ENCODE measurements around the gene FAR2.
A peak's percentile ranks its signal among the peaks of the same experiment; 100 is the strongest.
"Not testable (repeated sequence)": the region's sequence is repeated elsewhere in the genome, so short reads cannot be mapped to it uniquely, and the experiment has no call there.

The FAR2 gene

DNA sequence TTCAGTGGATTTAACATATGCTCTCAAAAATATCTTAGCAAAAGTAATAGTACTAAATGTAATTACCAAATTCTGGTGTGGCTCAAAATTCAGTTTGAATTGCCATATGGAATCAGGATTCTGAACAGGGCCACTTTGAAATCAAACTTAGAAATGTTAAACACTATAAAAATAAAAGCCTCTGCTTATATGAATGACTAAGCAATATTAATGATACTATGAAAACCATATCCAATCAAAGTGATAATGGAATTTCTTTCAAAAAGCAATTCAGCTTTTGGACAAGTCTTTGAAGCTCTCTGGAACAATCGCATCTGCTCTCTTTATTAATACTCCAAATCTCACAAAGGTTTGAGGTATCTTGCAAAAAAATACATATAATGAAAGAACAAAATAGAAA, 180.3 kb downstream of the FAR2 start:
- DNase-seq (ENCODE audit: low read depth) = no peak

DNA sequence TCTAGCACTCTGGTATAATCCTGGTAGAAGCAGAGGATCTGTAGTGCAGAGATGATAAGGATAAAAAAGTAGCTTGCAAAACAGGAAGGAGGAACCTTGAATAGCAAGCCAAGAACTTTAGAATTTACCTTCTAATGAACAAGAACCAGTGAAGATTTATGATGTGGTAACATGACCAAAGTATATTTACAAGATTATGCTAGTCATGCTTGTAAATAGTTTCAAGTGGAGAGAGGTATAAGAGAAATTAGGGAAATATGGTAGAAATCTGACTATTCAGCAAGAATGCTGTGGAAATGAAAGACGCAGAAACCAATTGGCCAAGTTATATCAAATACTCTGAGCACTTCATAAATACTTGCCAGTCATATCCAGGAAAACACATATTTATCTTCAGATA, 184.1 kb downstream of the FAR2 start:
- DNase-seq (ENCODE audit: low read depth) = no peak

DNA sequence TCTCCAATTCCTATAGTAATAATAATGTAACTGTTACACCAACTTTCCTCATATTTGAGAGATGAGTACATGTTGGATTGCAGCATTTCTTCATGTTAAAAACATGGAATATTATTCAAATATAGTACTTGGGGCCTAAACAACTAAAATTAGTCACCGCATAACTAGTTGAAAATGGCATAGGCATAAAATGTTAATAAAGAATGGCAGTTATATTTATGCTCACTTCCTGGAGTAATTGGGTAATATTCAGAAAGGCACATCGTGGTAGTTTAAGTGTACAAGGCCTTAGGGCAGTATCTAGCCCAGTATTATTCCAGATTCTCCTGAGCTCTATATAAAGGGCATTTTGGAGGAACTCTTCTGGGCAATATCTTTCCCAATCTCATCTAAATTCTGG, 185.9 kb downstream of the FAR2 start:
- DNase-seq (ENCODE audit: low read depth) = no peak

DNA sequence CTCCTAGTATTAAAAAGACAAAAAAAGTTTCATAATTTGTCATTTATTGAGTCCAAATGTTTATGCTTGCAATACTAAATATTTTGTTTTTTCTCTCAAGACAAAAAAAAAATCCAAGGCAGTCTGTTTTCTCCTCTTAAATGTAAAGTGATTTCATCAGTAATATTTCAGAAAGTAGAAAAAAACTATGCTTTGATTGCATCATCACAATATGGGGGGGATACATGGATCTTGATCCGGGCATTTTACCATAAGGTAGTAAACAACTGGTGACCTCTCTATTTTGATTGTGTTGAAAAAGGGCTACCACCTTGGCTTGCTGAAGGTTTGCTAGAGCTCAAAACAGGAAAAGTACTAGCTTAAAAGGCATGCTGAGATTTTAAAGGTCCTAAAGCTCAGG, 188.2 kb downstream of the FAR2 start:
- DNase-seq (ENCODE audit: low read depth) = no peak

DNA sequence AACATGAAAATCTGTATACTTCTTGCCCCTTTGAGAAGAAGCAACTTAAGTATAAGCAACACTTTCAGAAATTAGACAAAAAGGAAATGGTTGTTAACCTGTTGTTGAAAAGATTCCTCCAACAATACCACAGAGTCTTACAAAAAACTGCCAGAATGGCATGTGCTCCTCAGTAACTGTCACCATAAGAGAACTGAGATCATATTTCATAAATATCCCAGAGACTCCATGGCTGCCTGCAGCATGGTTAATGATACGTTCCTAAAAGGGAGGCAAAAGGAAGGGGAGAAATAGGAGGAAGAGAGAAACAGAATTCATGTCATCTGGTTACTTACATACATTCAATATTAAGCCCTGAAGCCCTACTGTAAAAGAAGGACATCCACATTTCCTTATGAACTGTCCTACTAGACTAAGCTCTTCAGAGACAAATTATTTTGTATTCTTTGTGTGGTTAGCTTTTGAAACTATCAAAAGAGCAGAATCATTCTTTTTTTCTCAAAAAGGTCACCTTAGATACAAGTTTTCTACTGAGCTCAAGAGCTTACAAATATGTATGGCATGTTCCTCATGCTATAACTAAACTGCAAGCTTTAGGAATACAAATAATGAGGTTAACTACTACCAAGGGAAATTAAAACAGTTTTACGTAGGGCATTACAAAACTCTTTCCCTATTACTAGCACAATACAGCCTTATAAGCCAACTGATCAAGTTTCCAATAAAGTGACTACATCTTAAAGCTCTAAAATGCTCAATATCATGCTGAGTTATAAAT, 194.1 kb downstream of the FAR2 start:
- DNase-seq (ENCODE audit: low read depth) = no peak

DNA sequence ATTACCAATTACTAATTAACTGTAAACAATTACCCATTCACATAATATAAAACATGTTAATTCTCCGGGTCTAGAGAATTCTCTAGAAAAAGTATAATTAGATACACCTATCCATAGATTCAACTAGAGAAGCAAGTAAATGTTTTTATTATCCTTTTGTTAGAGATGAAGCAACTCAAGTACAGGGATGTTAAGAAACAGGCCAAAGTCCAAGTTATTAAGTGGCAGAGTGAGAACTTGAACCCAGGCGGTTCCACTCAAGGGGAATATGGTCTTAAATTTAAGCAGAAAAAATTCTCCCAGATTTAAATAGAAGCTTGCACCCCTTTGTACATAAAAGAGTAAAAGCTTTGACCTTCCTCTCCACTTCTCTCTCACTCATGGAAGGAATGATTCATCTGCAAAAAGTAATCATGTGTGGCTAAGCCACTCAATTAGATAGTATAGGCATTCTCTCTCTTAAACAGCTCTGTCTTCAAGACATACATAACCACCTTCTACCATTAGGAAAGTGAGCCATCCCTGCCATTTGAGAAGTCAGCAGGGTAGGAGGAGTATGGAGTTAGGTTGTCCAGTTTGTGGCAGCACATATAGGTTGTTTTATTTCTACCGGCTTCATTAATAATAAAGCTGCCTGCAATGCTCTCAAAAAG, 197.8 kb downstream of the FAR2 start:
- no peak for DNase-seq (ENCODE audit: low read depth)

DNA sequence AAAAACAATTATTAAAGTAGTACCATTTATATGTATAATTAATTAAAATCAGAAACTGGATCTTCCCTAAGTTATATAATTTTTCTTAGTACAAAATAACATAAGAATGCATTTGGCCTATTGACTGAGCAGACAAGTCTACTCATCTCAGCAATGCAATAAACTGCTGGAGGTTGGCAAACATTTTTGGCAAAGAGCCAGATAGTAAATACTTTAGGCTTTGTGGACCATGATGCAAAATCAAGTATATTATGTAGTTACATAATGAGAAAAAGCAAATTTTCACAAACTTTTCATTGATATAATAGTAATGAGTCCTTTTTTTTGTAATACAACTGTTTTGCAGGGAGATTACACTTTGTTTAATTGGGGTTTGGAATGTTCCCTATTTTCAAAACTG, 201.0 kb downstream of the FAR2 start:
- DNase-seq (ENCODE audit: low read depth) = no peak

DNA sequence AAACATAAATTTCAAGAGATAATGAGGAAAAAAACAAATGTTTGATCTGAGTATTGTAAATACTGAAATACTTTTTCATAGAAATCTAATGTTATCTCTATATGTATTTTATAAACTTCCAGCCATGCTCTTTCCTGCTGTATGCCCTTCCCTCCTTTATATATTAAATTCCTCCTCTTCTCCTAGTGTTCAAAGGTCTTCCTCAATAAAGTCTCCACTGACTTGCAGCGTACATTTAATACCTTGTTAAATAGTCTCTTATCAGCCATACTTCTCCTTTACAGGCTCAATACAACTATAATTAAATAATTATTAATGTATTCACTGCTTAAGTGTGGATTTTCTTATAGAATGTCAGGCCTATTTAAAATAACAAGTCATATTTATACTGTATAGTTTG, 205.9 kb downstream of the FAR2 start:
- DNase-seq (ENCODE audit: low read depth) = no peak

DNA sequence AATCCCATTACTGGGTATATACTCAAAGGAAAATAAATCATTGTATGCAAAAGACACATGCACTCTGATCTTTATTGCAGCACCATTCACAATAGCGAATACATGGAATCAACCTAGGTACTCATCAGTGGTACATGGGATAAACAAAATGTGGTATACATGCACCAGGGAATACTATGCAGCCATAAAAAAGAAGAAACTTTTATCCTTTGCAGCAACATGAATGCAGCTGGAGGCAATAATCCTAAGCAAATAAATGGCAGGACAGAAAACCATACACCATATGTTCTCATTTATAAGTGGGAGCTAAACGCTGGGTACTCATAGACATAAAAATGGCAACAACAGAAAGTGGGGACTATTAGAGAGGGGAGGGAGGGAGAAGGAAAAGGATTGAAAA, 216.0 kb downstream of the FAR2 start:
- DNase-seq (ENCODE audit: low read depth) = no peak

DNA sequence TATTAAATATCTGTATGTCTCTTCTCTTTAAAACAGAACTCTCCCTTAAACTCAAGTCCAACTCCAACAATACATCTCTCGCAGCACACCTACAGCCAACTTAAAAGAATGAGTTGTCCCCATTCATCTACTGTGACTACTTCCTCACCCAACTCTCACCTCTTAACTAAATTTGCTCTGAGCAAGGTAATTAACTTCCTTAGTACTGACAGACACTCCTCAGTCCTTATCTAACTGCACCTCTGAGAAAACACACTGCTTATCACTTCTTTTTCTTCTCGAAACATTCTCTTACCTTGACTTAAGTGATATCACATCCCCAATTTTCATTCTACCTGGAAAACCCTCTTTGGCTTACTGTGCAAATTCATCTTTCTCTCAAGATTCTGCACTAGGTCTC, 224.9 kb downstream of the FAR2 start:
- DNase-seq (ENCODE audit: low read depth) = no peak

DNA sequence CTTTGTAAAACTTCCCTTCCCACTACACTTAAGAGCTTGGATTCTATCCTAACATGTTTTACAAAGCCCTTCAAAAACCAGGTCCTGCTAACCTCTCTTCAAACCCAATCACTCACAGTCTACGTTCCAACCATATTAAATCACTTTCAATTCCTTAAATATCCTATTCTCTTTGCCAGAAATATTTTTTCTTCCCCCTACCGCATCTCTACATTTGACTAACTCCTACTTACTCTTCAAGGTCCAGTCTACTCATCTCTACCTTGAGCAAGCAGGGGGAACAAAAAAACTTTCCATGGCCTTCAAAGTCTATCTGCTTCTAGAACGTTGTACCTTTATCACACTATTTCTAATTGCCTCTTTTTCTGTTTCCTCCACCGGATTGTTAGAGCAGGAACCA, 225.8 kb downstream of the FAR2 start:
- no peak for DNase-seq (ENCODE audit: low read depth)

DNA sequence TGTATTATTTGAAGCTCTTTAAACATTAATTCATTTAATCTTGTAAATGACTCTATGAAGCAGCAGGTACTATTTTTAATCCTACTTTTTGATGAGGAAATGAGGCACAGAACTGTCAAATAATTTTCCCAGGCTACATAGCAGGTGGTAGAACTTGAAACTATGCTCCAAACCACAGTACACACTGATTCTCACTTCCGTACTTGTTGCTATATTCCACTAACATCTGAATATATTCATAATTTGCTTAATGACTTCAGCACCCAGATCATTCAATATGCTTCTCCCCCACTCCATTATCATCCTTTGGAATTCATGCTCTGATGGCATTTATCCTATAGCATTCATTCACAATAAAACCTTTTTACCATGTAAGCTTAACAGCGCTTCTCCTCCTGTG, 227.0 kb downstream of the FAR2 start:
- no peak for DNase-seq (ENCODE audit: low read depth)

DNA sequence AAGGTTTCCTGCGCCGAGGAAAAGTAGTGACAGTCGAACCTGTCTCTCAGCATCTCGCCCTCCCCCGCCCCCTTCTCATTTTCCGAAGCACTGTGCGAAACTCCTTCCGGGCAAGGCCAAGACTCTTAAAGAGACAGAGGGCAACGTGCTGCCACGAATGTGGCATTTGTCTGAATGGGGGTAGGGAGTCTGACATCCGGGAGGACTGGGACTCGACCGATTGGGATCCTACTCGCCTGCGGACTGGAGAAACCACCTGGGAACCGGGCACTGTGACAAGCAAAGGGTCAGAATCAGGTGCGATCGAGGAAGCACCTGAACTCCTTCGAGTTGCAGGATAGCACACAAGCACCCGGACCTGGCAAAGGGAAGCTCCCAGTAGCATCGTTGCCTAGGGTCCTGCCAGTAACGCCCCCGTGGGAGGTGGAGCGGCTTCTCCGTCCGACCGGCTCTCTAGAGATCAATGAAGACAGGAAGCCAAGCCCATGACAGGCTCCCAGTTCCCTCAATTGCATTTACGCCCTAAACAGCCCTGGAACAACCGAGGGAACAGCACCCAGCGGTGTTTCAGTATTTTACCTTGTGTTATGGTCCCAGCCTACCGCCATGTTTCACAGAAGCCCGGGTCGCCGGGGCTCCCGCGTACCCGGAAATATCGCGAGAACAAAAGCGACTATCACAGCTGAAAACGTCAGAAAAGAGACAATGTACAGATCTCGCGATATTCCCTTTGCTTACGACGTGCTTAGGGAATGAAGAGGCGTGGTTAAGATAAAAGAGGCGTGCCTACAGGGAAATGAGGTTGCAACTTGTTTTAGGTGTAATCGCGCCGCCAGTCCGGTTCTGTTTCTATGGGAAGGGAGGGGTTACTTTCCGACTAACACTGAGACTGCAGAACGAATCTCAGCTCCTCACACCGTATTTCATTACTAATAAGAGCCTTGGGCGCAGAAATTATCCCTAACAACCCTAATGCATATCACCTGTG, 231.8 kb downstream of the FAR2 start, which contains the start of gene ERGIC2:
TSS of gene ERGIC2 (minus strand) at position 637 of the 988 bp plus-strand sequence. CDS start 9,539 bp downstream, outside the sequence.
- peak; percentile 83 for DNase-seq (ENCODE audit: low read depth)

DNA sequence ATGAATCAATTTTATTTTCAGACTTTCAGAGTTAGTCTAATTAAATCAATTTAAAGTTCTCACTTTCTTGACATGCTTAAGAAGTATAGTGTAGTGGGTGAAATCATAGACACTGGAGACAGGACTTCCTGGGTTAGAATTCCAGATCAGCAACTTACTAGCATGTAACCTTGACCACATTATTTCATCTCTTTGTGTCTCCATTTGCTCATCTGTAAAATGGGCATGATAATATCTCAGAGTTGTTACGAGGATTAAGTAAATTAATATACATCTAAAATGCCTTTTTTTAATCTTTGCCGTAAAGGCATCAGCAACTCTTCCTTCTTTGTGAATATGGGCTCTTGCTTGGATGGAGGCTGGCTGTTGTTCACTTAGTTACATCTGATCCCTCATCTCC, 233.2 kb downstream of the FAR2 start:
- DNase-seq (ENCODE audit: low read depth) = no peak

DNA sequence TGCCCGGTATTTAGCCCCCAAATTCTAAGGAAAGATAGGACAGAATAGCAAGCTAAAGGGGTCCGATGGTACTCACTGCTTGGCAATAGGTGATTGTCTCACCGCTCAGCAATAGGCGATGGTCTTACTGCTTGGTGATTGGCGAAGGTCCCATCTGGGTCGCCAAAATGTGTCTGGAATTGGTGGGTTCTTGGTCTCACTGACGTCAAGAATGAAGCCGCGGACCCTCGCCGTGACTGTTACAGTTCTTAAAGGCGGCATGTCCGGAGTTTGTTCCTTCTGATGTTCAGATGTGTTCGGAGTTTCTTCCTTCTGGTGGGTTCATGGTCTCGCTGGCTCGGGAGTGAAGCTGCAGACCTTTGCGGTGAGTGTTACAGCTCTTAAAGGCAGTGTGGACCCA, 236.1 kb downstream of the FAR2 start:
- DNase-seq (ENCODE audit: low read depth) = not testable (repeated sequence)
